ENCODE data around the gene POLR3GL. TPM values are rescaled to one million over a fixed set of nuclear protein-coding genes. Genes with fewer than 3 reads are reported as not detected.
"Not testable (repeated sequence)": the region's sequence is repeated elsewhere in the genome, so short reads cannot be mapped to it uniquely, and the experiment has no call there.

Gene POLR3GL
- total RNA-seq, 1 experiment from 2014 or later, result 18.9 TPM

GRCh38 chr1:145997016-145997717, 32.7 kb downstream of the POLR3GL start:
- in situ Hi-C loops (cut with HindIII; ENCODE audit: low pct_unique_long_range_greater_than_20kb, low sequenced_read_pairs), result no loop called here
- DNase-seq (ENCODE audit: low read depth), result no peak

DNA sequence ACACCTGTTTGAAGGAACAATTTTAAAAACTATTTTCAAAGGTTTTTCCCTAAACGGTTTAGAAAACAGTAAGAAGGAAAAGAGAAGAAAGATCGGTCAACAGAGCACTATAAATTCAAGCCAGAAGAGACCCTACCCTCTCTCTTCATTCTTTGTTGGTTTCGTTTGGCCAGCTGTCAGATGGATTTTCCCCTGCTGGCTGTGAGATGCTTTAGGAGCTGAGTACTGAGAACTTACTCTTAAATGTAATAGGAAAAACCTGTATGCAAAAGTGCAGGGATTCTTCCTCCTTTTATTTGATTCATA, 33.2 kb downstream of the POLR3GL start:
- DNase-seq (ENCODE audit: low read depth), result no peak
- in situ Hi-C loops (cut with HindIII; ENCODE audit: low pct_unique_long_range_greater_than_20kb, low sequenced_read_pairs), result no loop called here

DNA sequence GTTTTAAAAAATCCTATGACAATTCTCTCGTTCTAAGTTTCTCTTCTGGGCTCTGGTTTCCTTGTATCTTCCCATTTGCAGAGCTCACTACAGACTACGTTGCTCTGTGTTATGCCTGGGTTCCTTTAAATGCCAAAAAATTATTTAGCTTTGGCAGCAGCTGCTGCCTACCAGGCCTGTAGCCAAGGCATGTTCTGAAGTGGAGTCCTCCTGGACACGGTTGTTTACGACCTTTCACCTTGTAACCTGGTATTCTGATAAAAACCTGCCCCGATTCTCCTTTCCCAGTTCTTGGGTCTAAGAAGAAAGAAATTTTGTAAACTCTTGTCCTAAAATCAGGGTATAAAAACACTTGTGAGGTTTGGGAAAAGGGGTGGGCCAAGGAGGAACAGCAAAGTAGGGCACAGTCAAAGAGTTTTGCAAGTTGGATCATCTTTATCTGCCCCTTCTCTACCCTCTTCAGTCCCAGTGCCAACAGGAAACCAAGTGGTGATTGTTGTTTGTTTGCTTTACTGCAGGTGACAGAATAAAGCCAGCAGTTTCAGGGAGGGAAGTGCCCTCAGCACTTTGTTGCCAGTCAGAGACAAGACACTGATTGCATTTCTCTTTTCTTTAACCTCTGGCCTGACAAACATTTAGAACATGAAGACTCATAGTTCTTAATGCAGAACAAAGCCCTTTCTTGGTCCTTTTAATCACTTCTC, 35.0 kb downstream of the POLR3GL start:
- no peak for DNase-seq (ENCODE audit: low read depth)
- in situ Hi-C loops (cut with HindIII; ENCODE audit: low pct_unique_long_range_greater_than_20kb, low sequenced_read_pairs), result no loop called here

DNA sequence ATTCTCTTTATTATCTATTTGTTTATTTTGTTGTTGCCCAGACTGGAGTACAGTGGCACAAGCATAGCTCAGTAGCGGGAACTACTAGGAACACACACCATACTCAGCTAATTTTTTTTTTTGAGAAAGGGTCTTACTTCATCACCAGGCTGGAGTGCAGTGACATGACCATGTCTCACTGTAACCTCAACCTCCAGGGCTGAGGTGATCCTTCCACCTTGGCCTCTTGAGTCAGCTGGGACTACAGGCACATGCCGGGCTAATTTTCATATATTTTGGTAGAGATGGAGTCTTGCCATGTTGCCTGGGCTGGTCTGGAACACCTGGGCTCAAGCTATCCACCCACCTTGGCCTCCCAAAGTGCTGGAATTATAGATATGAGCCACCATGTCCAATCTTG, 37.2 kb downstream of the POLR3GL start:
- DNase-seq (ENCODE audit: low read depth), result no peak
- in situ Hi-C loops (cut with HindIII; ENCODE audit: low pct_unique_long_range_greater_than_20kb, low sequenced_read_pairs), result no loop called here

GRCh38 chr1:146007489-146008133, 43.1 kb downstream of the POLR3GL start:
- in situ Hi-C loops (cut with HindIII; ENCODE audit: low pct_unique_long_range_greater_than_20kb, low sequenced_read_pairs), result no loop called here

DNA sequence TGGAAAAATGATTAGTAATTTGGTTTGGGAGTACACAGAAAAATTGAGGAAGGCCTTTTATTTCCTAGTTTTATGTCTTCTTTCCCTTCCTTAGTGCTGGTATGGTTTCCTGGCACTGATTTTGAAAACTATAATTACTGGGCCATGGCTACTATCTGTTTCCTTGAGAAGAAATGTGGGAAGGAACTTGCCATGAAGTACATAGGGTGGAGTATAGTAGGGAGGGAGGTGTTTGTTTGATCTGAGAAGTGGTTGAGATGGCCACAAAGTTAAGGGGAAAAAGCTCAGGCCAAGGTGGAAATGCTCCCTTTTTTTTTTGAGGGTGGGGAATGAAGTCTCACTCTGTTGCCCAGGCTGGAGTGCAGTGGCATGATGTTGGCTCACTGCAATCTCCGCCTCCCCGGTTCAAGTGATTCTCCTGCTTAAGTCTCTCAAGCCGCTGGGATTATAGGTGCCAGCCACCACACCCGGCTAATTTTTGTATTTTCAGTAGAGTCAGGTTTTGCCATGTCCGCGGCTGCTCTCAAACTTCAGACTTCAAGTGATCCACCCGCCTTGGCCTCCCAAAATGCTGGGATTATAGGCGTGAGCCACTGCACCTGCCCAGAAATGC, 45.7 kb downstream of the POLR3GL start:
- in situ Hi-C loops (cut with HindIII; ENCODE audit: low pct_unique_long_range_greater_than_20kb, low sequenced_read_pairs), result no loop called here
- DNase-seq (ENCODE audit: low read depth), result no peak

More at GRCh38 chr1:146007489-146008133, 43.1 kb downstream of the POLR3GL start:
- no peak for DNase-seq (ENCODE audit: low read depth)

DNA sequence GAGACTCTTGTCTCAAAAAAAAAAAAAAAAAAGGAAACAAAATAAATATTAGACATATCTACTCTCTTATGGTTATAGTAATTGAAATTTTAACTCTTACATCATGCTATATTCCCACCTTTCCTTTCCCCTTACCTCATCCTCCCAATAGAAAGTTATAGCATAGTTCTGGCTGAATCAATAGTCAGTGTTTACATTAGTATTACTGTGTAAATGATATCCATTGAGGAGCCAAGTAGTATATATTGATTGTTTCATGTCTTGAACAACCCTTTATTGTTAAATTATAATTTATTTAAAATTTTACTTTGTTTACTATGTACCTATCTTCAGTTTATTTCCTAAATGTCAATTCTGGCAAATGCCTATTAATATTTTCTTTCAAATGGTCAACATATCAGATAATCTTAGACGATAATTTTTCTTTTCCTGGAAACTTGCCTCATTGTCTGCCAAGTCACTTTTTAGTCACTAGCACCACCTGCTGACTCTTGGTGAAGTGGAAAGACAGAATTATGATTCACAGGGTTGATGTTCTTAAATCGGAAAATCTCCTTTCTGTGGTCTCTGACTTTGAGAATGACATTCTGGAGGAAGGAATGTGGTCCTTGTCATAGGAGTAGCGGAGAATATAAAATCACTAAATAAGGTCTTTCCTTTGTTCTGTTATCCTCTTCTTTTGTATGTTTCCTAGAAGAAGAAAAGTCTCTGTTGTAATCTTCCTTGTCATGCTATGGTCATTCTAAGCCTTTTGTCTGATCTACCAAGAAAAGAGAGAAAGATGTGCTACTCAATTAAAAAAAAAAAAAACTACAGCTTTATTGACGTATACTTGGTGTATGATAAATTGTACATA, 48.4 kb downstream of the POLR3GL start:
- in situ Hi-C loops (cut with HindIII; ENCODE audit: low pct_unique_long_range_greater_than_20kb, low sequenced_read_pairs), result no loop called here
- DNase-seq (ENCODE audit: low read depth), result peak; percentile 54

GRCh38 chr1:146013559-146013922, 49.1 kb downstream of the POLR3GL start:
- in situ Hi-C loops (cut with HindIII; ENCODE audit: low pct_unique_long_range_greater_than_20kb, low sequenced_read_pairs), result no loop called here
- no peak for DNase-seq (ENCODE audit: low read depth)

- in situ Hi-C loops (cut with HindIII; ENCODE audit: low pct_unique_long_range_greater_than_20kb, low sequenced_read_pairs), result no loop called here
- no peak for DNase-seq (ENCODE audit: low read depth)
Observed at GRCh38 chr1:146016891-146017290, 52.4 kb downstream of the POLR3GL start.

DNA sequence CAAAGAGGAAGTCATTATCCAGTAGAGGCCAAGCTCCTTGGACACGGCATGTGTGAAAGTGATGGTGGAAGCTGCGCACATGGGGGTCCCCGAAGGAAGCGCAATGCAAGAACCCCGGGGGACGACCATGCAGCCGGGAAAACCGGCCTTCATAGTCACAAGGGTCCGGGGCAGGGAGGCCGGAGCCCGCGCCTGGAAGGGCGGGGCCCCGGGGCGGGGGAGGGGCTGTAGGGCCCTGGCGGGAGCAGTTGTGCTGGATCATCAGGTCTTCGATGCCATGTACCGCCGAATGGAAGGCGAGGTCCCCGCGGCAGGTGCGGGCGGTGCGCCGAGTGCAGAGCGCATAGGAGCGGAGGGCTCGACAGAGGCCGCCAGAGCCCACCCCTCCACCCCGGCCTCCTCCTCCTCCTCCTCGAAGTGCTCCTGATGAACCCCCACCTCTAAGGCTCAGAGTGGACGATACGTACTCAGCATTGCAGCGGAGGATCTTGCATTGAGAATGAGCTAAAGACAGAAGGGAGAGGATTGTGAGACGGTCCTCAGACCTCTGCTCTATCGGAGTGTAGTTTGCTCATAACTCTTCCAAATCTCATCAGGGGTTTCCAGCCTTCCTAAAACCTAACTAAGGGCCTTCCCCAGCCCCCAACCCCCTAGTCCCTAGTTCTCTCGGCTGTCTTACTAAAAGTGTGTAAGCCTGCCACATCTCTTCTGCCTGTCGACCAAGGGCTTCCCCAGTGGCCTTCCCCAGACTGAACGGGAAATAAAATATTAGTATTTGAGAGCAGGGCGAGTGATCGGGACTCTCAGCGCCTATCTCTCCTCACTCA, 55.0 kb downstream of the POLR3GL start:
- no peak for DNase-seq (ENCODE audit: low read depth)
- in situ Hi-C loops (cut with HindIII; ENCODE audit: low pct_unique_long_range_greater_than_20kb, low sequenced_read_pairs), result no loop called here

DNA sequence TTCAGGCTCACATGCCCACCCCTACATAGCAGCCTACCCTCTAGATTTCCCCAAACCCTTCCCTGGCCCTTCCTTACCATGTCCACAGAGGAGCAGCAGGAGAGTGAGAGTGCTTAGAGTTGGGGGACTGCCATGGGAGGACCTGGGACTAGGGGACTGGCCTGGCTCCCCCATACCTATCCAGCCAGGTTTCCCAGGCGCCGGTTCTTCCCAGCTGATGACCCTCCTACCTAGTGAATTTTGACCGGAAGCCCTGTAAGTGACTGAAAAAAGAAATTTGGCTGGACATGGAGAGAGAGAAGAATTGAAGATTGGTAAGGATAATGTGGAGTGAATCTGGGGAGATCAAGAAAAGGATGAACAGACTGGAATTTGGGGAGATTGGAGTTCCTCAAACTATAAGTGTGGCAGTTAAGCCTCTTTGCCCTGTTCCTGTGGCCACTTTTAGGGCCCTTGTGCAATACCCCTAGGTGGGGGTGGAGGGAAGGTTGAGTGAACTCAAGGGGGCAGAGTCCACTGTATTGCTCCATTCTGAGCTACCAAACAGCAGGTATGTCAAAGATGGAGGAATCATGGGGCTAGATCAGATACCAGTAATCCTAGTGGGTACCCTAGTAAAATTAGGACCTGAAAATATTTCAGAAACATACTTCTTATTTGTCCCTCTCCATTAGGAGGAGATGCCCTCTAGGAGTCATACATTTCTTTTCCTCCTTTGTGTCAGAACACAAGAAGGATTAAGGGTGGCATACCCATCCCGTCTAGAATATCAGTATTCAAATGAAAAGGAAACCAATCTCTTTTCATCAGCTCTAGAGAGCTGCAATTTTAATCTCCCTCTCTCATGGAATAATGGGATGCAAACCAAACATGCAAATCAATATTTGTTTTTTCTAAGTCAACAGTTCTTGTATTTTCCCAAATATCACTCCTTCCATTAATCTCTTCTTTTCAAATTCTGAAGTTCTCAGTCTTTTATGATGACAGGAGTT, 55.9 kb downstream of the POLR3GL start:
- no peak for DNase-seq (ENCODE audit: low read depth)
- in situ Hi-C loops (cut with HindIII; ENCODE audit: low pct_unique_long_range_greater_than_20kb, low sequenced_read_pairs), result no loop called here

- no peak for DNase-seq (ENCODE audit: low read depth)
- in situ Hi-C loops (cut with HindIII; ENCODE audit: low pct_unique_long_range_greater_than_20kb, low sequenced_read_pairs), result no loop called here
Observed at GRCh38 chr1:146021050-146021445, 56.6 kb downstream of the POLR3GL start.

GRCh38 chr1:146021622-146022402, 57.3 kb downstream of the POLR3GL start, which contains the start of gene HJV:
Gene HJV, minus strand, starts transcription at chr1:146021735. Its CDS starts 1,504 bp downstream, at chr1:146020231.
- in situ Hi-C loops (cut with HindIII; ENCODE audit: low pct_unique_long_range_greater_than_20kb, low sequenced_read_pairs), result no loop called here
- DNase-seq (ENCODE audit: low read depth), result no peak

DNA sequence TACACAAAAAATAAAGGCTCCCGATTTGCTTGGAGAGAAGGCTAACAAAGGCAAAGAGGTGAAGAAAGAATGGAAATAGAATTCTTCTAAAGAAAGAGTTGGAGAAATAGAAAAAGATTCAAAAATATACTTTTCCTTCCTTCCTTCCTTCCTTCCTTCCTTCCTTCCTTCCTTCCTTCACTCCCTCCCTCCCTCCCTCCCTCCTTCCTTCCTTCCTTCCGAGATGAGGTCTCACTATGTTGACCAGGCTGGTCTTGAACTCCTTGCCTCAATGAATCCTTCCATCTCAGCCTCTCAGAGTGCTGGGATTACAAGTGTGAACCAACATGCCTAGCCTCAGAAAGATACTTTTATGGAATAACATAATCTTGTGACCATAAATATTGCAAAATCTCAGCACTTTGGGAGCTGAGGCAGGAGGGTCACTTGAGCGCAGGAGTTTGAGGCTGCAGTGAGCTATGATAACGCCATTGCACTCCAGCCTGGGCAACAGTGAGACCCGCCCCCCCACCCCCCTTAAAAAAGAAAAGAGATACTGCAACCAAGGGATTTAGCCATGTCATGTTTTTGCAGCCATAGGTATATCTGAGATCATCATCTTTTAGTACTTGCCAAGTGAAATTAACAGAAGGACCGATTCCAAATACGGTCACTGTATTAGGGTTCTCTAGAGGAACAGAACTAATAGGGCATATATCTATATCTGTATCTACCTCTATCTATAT, 58.1 kb downstream of the POLR3GL start:
- DNase-seq (ENCODE audit: low read depth), result no peak
- in situ Hi-C loops (cut with HindIII; ENCODE audit: low pct_unique_long_range_greater_than_20kb, low sequenced_read_pairs), result no loop called here

- DNase-seq (ENCODE audit: low read depth); in situ Hi-C loops (cut with HindIII; ENCODE audit: low pct_unique_long_range_greater_than_20kb, low sequenced_read_pairs): not testable (repeated sequence)
Observed at GRCh38 chr1:146025787-146026495, 61.5 kb downstream of the POLR3GL start.

Measured in Caki2 (cell line).